Nephron progenitor cell (in vitro differentiated cells): ENCODE results near the gene IPO9.
A peak's percentile ranks its signal among the peaks of the same experiment; 100 is the strongest.

Experiments used
- DNase-seq: peaks from one replicate; pipeline ENCODE4 v3.0.0; 2021
- H3K27ac Mint-ChIP-seq: 2 replicates; pipeline ENCODE4 v1.8.0; 2021; ENCODE audit warnings: mild to moderate bottlenecking, moderate library complexity, mixed read lengths
- H3K27me3 Mint-ChIP-seq: 2 replicates; pipeline ENCODE4 v1.8.0; 2021; ENCODE audit warnings: mild to moderate bottlenecking, low read depth, mixed read lengths; ENCODE audit not compliant: poor library complexity
- H3K36me3 Mint-ChIP-seq: 2 replicates; pipeline ENCODE4 v1.8.0; 2021; ENCODE audit warnings: low read depth, mixed read lengths
- H3K4me1 Mint-ChIP-seq: 2 replicates; pipeline ENCODE4 v1.8.0; 2021; ENCODE audit warnings: mixed read lengths
- H3K4me3 Mint-ChIP-seq: 2 replicates; pipeline ENCODE4 v1.8.0; 2021; ENCODE audit warnings: mild to moderate bottlenecking, moderate library complexity, mixed read lengths
- H3K9me3 Mint-ChIP-seq: 2 replicates; pipeline ENCODE4 v1.8.0; 2021; ENCODE audit warnings: mild to moderate bottlenecking, moderate library complexity, mixed read lengths
- CTCF ChIP-seq: fragments of 200-600 bp; sonication (generic); IDR thresholded peaks from 2 replicates; pipeline ENCODE4 v1.5.0; 2021; ENCODE audit warnings: antibody characterized with exemption

Gene IPO9

GRCh38 chr1:201890223-201890622 is 61.3 kb downstream of the IPO9 start:
- DNase-seq = no peak
- Mint-ChIP-seq H3K36me3 (no peaks in the 10 kb centered on the region), H3K27me3 (peaks cover 20% of the 10 kb centered on the region), H3K9me3 (no peaks in the 10 kb centered on the region), H3K4me3 (peak overlapping the region; percentile 25), H3K27ac (no peak overlapping the region), H3K4me1 (peaks cover 50% of the 10 kb centered on the region)
- TF ChIP-seq CTCF = no peak

- no peak overlapping the region for H3K4me3 Mint-ChIP-seq
- H3K9me3 Mint-ChIP-seq = no peaks in the 10 kb centered on the region
- H3K36me3 Mint-ChIP-seq = no peaks in the 10 kb centered on the region
- no peak overlapping the region for H3K27ac Mint-ChIP-seq
- H3K4me1 Mint-ChIP-seq = peaks cover 52% of the 10 kb centered on the region
- TF ChIP-seq CTCF = no peak
- H3K27me3 Mint-ChIP-seq = peaks cover 21% of the 10 kb centered on the region
- no peak for DNase-seq
These were observed 62.0 kb downstream of the IPO9 start for GRCh38 chr1:201890806-201891450.

- TF ChIP-seq CTCF = no peak
- no peaks in the 10 kb centered on the region for H3K36me3 Mint-ChIP-seq
- no peak overlapping the region for H3K27ac Mint-ChIP-seq
- DNase-seq = no peak
- peaks cover 24% of the 10 kb centered on the region for H3K27me3 Mint-ChIP-seq
- peaks cover 56% of the 10 kb centered on the region for H3K4me1 Mint-ChIP-seq
- no peaks in the 10 kb centered on the region for H3K9me3 Mint-ChIP-seq
- no peak overlapping the region for H3K4me3 Mint-ChIP-seq
These were observed 62.6 kb downstream of the IPO9 start for GRCh38 chr1:201891451-201892045.

- no peak overlapping the region for H3K27ac Mint-ChIP-seq
- TF ChIP-seq CTCF = no peak
- peaks cover 24% of the 10 kb centered on the region for H3K27me3 Mint-ChIP-seq
- no peaks in the 10 kb centered on the region for H3K9me3 Mint-ChIP-seq
- H3K36me3 Mint-ChIP-seq = no peaks in the 10 kb centered on the region
- H3K4me3 Mint-ChIP-seq = no peak overlapping the region
- peaks cover 56% of the 10 kb centered on the region for H3K4me1 Mint-ChIP-seq
- no peak for DNase-seq
These were observed 63.3 kb downstream of the IPO9 start for GRCh38 chr1:201892211-201892610.

- H3K4me1 Mint-ChIP-seq = peaks cover 49% of the 10 kb centered on the region
- peaks cover 24% of the 10 kb centered on the region for H3K27me3 Mint-ChIP-seq
These were observed 64.5 kb downstream of the IPO9 start for GRCh38 chr1:201893431-201893830.

More at GRCh38 chr1:201893431-201893830, 64.5 kb downstream of the IPO9 start:
- TF ChIP-seq CTCF = no peak
- H3K9me3 Mint-ChIP-seq = no peaks in the 10 kb centered on the region
- no peak overlapping the region for H3K27ac Mint-ChIP-seq
- DNase-seq = no peak
- H3K4me3 Mint-ChIP-seq = peak overlapping the region; percentile 36
- peaks cover 8% of the 10 kb centered on the region for H3K36me3 Mint-ChIP-seq
